Skeletal muscle tissue (tissue), 5 donors: ENCODE measurements around the gene CYP3A7. TPM values are rescaled to one million over a fixed set of nuclear protein-coding genes. Genes with fewer than 3 reads are reported as not detected.
"Not testable (repeated sequence)": the region's sequence is repeated elsewhere in the genome, so short reads cannot be mapped to it uniquely, and the experiment has no call there.

ENCODE experiments used
- H3K27ac ChIP-seq: one replicate; pipeline ENCODE4 v1.7.0; 2013; ENCODE audit warnings: mild to moderate bottlenecking, low read depth, low read length, inconsistent platforms
- H3K27me3 ChIP-seq, 3 donors: one replicate each; pipeline ENCODE4 v1.7.0; 2013; ENCODE audit warnings: low read length in 3 of 3; ENCODE audit not compliant: control insufficient read depth in 3 of 3, insufficient read depth in 3 of 3
- H3K36me3 ChIP-seq, 3 donors: one replicate each; pipeline ENCODE4 v1.7.0; 2013; ENCODE audit warnings: low read length in 3 of 3; ENCODE audit not compliant: control insufficient read depth in 3 of 3, insufficient read depth in 3 of 3
- H3K4me1 ChIP-seq, 3 donors: one replicate each; pipeline ENCODE4 v1.7.0; 2013; ENCODE audit warnings: low read length in 3 of 3, mild to moderate bottlenecking in 3 of 3; ENCODE audit not compliant: control insufficient read depth in 3 of 3, insufficient read depth in 3 of 3
- H3K4me3 ChIP-seq, 3 donors: one replicate each; pipeline ENCODE4 v1.7.0; 2013; ENCODE audit warnings: low read length in 3 of 3
- H3K9ac ChIP-seq, 3 donors: one replicate each; pipeline ENCODE4 v1.7.0; 2013; ENCODE audit warnings: low read length in 3 of 3, mild to moderate bottlenecking in 3 of 3, moderate library complexity in 2 of 3, low read depth in 1 of 3
- H3K9me3 ChIP-seq, 3 donors: one replicate each; pipeline ENCODE4 v1.7.0; 2013; ENCODE audit warnings: low read length in 3 of 3; ENCODE audit not compliant: control insufficient read depth in 3 of 3
- small RNA-seq: library from RNA; depleted of rRNA; stranded (forward); fragments of <200 nt; gene quantifications from one replicate; pipeline ENCODE3, GENCODE V24; 2014
- total RNA-seq: library from RNA; depleted of rRNA; stranded (reverse); fragments of >200 nt; gene quantifications from one replicate; pipeline ENCODE4 v1.2.3, GENCODE V29; 2014
- donor health status: Osteomylitis.

Gene CYP3A7
- total RNA-seq, 1 donor from 2014 or later = 0.52 TPM

DNA sequence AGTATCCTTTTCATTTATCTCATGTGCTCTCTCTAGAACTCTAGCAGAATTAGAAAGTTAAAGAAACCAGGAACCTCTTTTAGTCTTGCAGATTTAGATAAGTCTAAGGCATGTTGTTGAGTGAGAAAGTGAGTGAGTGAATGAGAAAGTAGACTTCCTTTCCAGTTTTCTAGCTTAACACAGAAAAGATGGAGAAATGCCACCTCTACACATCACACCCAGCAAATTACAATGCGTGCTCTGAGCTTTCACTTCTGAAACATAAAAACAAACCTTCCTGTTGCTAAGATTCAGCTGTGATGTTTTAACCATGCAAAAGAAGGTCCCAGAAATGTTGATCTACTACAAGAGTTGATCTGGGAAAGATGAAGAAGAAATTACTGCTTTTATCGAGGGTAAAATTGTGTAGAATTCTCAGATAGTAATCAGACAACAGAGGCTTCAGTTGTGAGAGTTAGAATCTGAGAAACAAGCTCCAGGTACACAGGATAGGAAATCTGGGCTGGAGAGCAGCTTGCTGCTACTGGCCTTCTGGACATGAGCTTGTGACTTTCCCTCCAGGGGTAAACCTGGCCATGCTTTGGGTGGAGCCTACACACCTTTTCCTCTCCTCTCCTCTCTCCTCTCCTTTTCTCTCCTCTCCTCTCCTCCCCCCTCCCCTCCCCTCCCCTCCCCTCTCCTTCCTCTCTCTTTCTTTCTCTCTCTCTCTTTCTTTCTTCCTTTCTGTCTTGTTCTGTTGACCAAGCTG lies 59.8 kb downstream of the CYP3A7 start:
- Histone ChIP-seq H3K9me3 (no peaks in the 10 kb centered on the region), H3K4me3 (no peak overlapping the region), H3K27ac (no peak overlapping the region), H3K9ac (no peak overlapping the region), H3K4me1 (peaks cover 6 to 15% (median 8%) of the 10 kb centered on the region in 3 donors), H3K36me3 (no peaks in the 10 kb centered on the region), H3K27me3 (no peaks in the 10 kb centered on the region)

DNA sequence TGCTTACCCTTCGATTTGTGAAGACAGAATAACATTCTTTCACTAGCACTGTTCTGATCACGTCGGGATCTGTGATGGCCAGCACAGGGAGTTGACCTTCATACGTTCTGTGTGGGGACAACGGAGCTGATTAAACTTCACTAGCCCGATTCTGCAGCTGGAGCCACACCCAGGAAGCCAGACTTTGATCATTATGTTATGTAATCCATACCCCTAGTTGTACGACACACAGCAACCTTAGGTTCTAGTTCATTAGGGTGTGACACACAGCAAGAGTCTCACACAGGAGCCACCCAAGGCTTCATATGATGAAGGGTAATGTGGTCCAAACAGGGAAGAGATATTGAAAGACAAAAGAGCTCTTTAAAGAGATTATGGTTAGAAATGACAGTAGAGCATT lies 62.4 kb downstream of the CYP3A7 start:
- Histone ChIP-seq H3K27ac (no peak overlapping the region), H3K9ac (no peak overlapping the region), H3K36me3 (no peaks in the 10 kb centered on the region), H3K4me1 (peaks cover 0 to under 1% (median 0%) of the 10 kb centered on the region in 3 donors), H3K27me3 (no peaks in the 10 kb centered on the region), H3K4me3 (no peak overlapping the region), H3K9me3 (no peaks in the 10 kb centered on the region)

DNA sequence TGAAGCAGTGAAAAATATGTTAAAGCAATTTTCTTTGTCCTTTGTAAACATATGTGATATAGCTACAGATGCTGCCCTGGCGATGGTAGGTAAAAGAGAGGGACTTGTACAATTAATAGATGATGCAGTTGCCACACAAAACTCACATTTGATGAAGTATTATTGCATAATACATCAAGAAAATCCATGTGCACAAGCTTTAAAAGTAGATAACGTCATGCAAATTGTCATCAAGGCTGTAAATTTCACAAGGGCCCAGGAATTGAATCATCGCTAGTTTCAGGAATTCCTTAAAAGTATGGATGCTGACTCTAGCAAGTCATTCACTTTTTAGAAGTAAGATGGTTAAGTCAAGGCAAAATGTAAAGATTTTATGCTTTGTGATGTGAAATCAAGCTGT lies 65.2 kb downstream of the CYP3A7 start:
- Histone ChIP-seq H3K27ac (no peak overlapping the region), H3K36me3 (no peaks in the 10 kb centered on the region), H3K9me3 (no peaks in the 10 kb centered on the region), H3K27me3 (no peaks in the 10 kb centered on the region), H3K4me3 (no peak overlapping the region), H3K9ac (no peak overlapping the region), H3K4me1 (no peaks in the 10 kb centered on the region)

DNA sequence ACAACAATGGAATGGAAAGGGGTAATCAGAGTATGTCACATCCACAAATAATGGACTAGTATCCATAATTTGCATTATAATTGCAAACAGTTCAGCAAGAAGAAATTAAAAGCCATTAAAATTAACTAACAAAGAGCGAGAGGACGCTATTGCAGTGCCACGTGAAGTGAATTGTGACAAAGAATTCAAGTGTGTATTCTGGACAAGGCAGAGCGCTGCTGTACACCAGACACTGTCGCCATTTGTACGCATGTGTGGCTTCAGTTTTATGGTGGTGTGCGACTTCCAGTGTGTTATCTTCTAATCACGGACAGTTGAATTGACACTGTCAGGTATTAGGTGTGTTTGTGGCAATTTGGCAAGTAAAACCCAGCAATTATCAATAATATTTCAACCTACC lies 66.5 kb downstream of the CYP3A7 start:
- Histone ChIP-seq H3K4me3 (no peak overlapping the region), H3K27ac (no peak overlapping the region), H3K27me3 (no peaks in the 10 kb centered on the region), H3K9ac (no peak overlapping the region), H3K9me3 (no peaks in the 10 kb centered on the region), H3K4me1 (no peaks in the 10 kb centered on the region), H3K36me3 (no peaks in the 10 kb centered on the region)

DNA sequence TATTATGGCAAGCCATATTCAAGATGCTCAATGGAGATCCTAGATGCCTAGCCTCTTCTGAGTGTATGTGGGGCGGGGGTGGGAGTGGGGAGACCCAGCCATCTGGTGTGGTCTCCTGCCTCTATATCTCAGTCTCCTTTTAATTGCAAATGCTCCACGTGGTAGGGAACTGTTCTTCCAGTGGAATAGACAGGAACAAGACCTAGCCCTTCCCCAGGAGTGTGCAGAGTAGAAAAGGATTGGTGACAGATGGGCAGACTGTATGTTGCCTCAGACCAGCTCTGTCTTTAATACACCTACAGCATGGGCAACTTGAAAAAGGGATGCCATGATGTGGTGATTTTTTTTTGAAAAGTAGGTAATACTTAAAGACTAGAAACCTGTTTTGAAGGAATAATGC lies 67.8 kb downstream of the CYP3A7 start:
- Histone ChIP-seq H3K9me3 (no peaks in the 10 kb centered on the region), H3K27ac (no peak overlapping the region), H3K4me1 (no peaks in the 10 kb centered on the region), H3K4me3 (no peak overlapping the region), H3K27me3 (no peaks in the 10 kb centered on the region), H3K9ac (no peak overlapping the region), H3K36me3 (no peaks in the 10 kb centered on the region)

DNA sequence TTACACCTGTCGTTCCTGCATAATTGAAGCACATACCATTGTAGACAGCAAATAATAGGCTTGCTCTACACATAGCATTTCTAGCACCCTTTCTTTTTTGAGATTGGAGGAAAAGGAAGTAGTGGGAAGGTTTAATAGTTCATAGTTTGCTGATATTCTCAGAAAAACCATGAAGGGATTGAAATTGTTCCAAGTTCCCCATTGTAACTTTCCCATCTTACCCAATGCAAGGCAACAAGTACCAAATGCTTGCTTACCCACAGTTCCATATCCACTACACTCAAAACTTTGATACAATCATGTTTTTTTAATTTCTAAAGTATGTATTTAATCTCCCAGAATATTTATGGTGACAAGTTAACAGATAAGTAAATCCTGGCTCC lies 69.0 kb downstream of the CYP3A7 start:
- H3K9me3 ChIP-seq = no peaks in the 10 kb centered on the region
- no peaks in the 10 kb centered on the region for H3K4me1 ChIP-seq
- no peak overlapping the region for H3K27ac ChIP-seq
- no peak overlapping the region for H3K4me3 ChIP-seq
- H3K27me3 ChIP-seq = no peaks in the 10 kb centered on the region
- no peaks in the 10 kb centered on the region for H3K36me3 ChIP-seq
- H3K9ac ChIP-seq = no peak overlapping the region

DNA sequence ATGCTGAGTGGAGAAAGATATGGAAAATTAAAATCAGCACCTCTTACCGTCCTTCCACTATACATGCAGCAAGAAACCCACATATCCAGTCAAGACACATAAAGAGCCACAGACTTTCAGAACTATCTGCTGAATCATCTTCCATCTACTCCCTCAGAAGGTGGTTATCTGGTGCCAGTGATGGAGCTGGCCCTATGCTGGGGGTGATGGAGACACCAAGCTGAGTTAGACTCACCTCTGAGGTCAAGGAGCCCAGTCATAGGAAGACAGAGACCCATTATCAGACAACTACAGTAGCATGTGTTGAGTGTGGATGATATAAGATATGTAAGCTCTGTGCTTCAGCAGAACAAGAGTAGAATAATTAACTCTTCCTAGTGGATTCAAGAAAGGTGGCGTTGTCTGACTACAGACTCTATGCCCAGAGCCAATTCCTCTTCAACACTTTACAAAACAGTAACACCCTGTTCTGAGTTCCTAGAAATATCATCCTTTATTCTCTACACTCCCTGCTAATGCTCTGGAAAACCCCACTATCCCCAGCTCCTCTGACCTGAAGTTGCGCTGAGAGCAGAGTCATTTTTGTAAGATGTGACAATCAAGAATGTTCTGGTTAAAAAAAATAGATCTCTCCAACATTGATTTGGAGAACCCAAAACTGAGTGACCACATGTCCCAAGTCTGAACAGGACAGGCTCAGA lies 69.5 kb downstream of the CYP3A7 start:
- Histone ChIP-seq H3K4me1 (no peaks in the 10 kb centered on the region), H3K36me3 (no peaks in the 10 kb centered on the region), H3K9ac (no peak overlapping the region)

DNA sequence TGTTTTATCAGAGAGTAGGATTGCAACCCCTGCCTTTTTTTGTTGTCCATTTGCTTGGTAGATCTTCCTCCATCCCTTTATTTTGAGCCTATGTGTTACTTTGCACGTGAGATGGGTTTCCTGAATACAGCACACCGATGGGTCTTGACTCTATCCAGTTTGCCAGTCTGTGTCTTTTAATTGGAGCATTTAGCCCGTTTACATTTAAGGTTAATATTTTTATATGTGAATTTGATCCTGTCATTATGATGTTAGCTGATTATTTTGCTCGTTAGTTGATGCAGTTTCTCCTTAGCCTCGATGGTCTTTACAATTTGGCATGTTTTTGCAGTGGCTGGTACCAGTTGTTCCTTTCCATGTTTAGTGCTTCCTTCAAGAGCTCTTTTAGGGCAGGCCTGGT lies 77.1 kb downstream of the CYP3A7 start:
- H3K9ac ChIP-seq, H3K9me3 ChIP-seq, H3K4me3 ChIP-seq, H3K27ac ChIP-seq, H3K27me3 ChIP-seq, H3K36me3 ChIP-seq, H3K4me1 ChIP-seq: not testable (repeated sequence)

More for the DNA sequence above, 69.5 kb downstream of the CYP3A7 start:
- Histone ChIP-seq H3K27ac (no peak overlapping the region), H3K27me3 (no peaks in the 10 kb centered on the region), H3K9me3 (no peaks in the 10 kb centered on the region), H3K4me3 (no peak overlapping the region)

Small RNAs within 50 kb of the gene (small RNA-seq; reads per million reads assigned to genes)
- gene CYP3A51P (not detected), gene CYP3A7-CYP3A51P (not detected)

Other genes starting within 250 kb of the CYP3A7 start
- 39.7 TPM for gene ZNF394, start 234.9 kb downstream of the CYP3A7 start, total RNA-seq
- 8.9 TPM for gene ZKSCAN5, start 230.5 kb downstream of the CYP3A7 start, total RNA-seq
- 6.8 TPM for gene FAM200A, start 183.1 kb downstream of the CYP3A7 start, total RNA-seq
- gene ZNF655, start 176.6 kb downstream of the CYP3A7 start, total RNA-seq = 31.3 TPM
- gene TMEM225B, start 136.9 kb downstream of the CYP3A7 start, total RNA-seq = 0.52 TPM
- gene ZSCAN25, start 118.2 kb downstream of the CYP3A7 start, total RNA-seq = 11.0 TPM
- 1.0 TPM for gene CYP3A5, start 55.2 kb downstream of the CYP3A7 start, total RNA-seq
- gene CYP3A4, start 49.0 kb upstream of the CYP3A7 start, total RNA-seq = not detected
- gene CYP3A43, start 92.8 kb upstream of the CYP3A7 start, total RNA-seq = not detected
- not detected for gene OR2AE1, start 141.8 kb upstream of the CYP3A7 start, total RNA-seq
- gene TRIM4, start 184.3 kb upstream of the CYP3A7 start, total RNA-seq = 15.1 TPM
- gene GJC3, start 194.4 kb upstream of the CYP3A7 start, total RNA-seq = 1.0 TPM
- gene AZGP1, start 240.8 kb upstream of the CYP3A7 start, total RNA-seq = 9.4 TPM